ENCODE data around the gene PXDC1.

DNA sequence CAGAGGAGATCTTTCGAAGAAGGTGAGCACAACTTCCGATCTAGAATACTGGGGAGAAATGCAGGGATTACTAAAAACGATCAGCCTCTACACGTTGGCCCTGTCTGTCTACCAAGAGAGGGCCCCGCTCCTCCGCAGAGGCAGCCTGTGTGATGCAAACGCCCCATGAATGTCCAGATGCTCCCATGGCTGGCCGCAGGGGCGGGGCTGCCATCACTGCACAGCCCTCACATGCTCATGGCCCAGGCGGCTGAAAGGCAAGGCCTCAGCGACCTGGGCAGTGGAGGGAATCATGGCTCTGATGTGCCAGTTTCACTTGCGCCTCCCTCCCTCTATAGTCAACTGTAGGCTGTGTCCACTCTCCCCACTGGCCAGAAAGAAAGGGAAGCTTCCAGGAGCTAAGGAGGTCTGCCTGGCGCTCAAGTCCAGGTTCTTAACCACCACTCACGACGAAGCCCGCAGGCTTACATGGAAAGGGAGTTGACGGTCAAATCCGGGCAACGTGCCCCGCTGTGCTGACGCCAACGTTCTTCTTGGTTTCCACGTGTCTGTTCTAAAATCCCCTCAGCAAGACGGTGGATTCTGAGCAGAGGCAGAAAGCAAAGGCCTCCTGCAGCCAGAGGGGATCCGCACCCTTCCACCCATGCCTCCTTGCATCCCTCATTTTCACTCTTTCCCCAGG, 14.2 kb downstream of the PXDC1 start:
- TF ChIP-seq, protein P1, sequence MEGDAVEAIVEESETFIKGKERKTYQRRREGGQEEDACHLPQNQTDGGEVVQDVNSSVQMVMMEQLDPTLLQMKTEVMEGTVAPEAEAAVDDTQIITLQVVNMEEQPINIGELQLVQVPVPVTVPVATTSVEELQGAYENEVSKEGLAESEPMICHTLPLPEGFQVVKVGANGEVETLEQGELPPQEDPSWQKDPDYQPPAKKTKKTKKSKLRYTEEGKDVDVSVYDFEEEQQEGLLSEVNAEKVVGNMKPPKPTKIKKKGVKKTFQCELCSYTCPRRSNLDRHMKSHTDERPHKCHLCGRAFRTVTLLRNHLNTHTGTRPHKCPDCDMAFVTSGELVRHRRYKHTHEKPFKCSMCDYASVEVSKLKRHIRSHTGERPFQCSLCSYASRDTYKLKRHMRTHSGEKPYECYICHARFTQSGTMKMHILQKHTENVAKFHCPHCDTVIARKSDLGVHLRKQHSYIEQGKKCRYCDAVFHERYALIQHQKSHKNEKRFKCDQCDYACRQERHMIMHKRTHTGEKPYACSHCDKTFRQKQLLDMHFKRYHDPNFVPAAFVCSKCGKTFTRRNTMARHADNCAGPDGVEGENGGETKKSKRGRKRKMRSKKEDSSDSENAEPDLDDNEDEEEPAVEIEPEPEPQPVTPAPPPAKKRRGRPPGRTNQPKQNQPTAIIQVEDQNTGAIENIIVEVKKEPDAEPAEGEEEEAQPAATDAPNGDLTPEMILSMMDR (IDR thresholded peaks at IDR 0.05; ENCODE audit: extremely low read depth in 1 of 2, insufficient read depth in 1 of 2, low read depth in 1 of 2, low read length in 2 of 2), result no peak
- no peak for TF ChIP-seq POLR2AphosphoS5 (IDR thresholded peaks at IDR 0.05; ENCODE audit: insufficient read depth, low read depth, low read length)
- no peak for TF ChIP-seq POLR2A (IDR thresholded peaks at IDR 0.05; ENCODE audit: low read depth, low read length)
- TF ChIP-seq, protein P2, sequence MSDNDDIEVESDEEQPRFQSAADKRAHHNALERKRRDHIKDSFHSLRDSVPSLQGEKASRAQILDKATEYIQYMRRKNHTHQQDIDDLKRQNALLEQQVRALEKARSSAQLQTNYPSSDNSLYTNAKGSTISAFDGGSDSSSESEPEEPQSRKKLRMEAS (IDR thresholded peaks at IDR 0.05; ENCODE audit: insufficient read depth, insufficient read length), result no peak
- no peak for TF ChIP-seq EZH2 (IDR thresholded peaks at IDR 0.05; ENCODE audit: borderline replicate concordance, low read depth, low read length, severe bottlenecking)
- no peak for TF ChIP-seq GATA2 (IDR thresholded peaks at IDR 0.05; ENCODE audit: insufficient read depth, insufficient read length, low read depth, low read length)
- no peak for TF ChIP-seq JUN (IDR thresholded peaks at IDR 0.05; ENCODE audit: borderline replicate concordance, insufficient read depth, insufficient read length, low read depth)
- TF ChIP-seq MYC (IDR thresholded peaks at IDR 0.05; ENCODE audit: low read depth, low read length), result no peak

Measured in endothelial cell of umbilical vein (primary cell).